IMR-90 (cell line): Measurements from ENCODE around the gene METTL15.

Experiments
- MXI1 ChIP-seq: IDR thresholded peaks from 2 replicates; pipeline ENCODE4 v1.6.1; 2012; ENCODE audit warnings: low read depth, mild to moderate bottlenecking, low read length, moderate library complexity, borderline replicate concordance
- TF ChIP-seq, protein P1 (sequence below): fragments of 150-350 bp; IDR thresholded peaks from 2 replicates; pipeline ENCODE4 v1.6.1; 2016; ENCODE audit warnings: low read depth, mild to moderate bottlenecking, low read length, moderate library complexity, borderline replicate concordance
- TF ChIP-seq, protein P2 (sequence below): conservative IDR thresholded peaks from 2 replicates; pipeline ENCODE4 v1.5.1; 2012; ENCODE audit warnings: mild to moderate bottlenecking, low read depth, low read length, improper control_type of control experiment

DNA sequence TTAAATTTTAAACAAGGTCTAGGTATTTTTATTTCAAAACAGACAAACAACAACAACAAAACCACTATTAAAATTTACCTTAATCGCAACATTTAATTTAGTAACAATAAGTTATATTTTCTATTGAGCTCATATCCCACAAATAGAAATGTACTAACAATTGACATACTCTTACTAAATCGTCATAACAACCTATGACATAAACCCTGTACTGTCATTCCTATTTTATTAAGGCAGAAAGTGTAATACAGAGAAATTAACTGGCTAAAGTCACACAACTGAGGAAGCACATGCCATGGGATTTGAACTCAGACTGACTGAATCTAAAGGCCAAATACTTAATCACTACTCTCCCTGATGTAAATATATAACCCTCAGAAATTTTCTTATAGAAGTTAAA lies 3.2 kb upstream of the METTL15 start:
- TF ChIP-seq, protein P1, sequence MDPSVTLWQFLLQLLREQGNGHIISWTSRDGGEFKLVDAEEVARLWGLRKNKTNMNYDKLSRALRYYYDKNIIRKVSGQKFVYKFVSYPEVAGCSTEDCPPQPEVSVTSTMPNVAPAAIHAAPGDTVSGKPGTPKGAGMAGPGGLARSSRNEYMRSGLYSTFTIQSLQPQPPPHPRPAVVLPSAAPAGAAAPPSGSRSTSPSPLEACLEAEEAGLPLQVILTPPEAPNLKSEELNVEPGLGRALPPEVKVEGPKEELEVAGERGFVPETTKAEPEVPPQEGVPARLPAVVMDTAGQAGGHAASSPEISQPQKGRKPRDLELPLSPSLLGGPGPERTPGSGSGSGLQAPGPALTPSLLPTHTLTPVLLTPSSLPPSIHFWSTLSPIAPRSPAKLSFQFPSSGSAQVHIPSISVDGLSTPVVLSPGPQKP = no peak
- TF ChIP-seq MXI1 = no peak
- TF ChIP-seq, protein P2, sequence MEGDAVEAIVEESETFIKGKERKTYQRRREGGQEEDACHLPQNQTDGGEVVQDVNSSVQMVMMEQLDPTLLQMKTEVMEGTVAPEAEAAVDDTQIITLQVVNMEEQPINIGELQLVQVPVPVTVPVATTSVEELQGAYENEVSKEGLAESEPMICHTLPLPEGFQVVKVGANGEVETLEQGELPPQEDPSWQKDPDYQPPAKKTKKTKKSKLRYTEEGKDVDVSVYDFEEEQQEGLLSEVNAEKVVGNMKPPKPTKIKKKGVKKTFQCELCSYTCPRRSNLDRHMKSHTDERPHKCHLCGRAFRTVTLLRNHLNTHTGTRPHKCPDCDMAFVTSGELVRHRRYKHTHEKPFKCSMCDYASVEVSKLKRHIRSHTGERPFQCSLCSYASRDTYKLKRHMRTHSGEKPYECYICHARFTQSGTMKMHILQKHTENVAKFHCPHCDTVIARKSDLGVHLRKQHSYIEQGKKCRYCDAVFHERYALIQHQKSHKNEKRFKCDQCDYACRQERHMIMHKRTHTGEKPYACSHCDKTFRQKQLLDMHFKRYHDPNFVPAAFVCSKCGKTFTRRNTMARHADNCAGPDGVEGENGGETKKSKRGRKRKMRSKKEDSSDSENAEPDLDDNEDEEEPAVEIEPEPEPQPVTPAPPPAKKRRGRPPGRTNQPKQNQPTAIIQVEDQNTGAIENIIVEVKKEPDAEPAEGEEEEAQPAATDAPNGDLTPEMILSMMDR = no peak
